Stimulated activated CD8-positive, alpha-beta memory T cell treated with anti-CD3 and anti-CD28 coated beads, Interleukin-15, amount 100 ng/mL, for 1 hour (primary cell): ENCODE results near the gene BMF.

Experiments
- DNase-seq: peaks from one replicate; pipeline ENCODE4 v3.0.0-alpha.2; 2020; ENCODE audit warnings: low read depth

Gene BMF

GRCh38 chr15:40048211-40048792, 60.4 kb downstream of the BMF start:
- DNase-seq, result no peak

GRCh38 chr15:40047415-40048210, 61.1 kb downstream of the BMF start:
- DNase-seq, result no peak

- DNase-seq, result no peak
Measured at GRCh38 chr15:40046721-40047414, 61.8 kb downstream of the BMF start.

DNA sequence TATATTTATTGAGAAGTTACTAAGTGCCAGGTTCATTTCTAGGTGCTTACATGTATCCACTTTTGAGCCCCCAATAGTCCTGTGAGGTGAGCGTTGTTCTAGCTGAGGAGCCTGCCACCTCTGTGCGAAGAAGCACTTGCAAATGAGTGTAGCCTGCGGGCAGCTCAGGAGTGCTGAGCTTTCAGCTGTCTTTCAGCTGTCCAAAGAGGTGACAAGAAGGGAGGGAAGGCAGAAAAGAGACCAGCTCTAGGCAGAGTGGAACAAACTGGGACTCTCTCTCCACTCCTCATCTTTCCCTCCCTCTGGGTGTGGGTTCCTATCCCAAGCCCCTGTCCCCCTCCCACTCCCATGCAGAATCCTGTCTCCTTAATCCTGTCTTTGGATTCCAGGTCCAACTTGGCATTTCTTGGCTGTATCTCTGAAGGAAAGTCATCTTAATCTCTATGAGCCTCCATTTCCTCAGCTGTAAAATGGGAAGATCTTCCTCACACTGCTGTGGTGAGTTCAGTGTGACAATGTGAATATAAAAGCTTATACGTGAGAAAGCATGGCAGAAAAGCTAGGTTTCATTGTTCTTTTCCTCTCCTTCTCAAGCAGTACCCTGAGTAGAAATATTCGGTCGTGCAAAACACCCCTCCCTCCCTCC, 63.0 kb downstream of the BMF start:
- DNase-seq, result no peak

GRCh38 chr15:40044717-40045571, 63.7 kb downstream of the BMF start:
- peak; percentile 57 for DNase-seq

GRCh38 chr15:40043927-40044716, 64.6 kb downstream of the BMF start:
- DNase-seq, result no peak

DNA sequence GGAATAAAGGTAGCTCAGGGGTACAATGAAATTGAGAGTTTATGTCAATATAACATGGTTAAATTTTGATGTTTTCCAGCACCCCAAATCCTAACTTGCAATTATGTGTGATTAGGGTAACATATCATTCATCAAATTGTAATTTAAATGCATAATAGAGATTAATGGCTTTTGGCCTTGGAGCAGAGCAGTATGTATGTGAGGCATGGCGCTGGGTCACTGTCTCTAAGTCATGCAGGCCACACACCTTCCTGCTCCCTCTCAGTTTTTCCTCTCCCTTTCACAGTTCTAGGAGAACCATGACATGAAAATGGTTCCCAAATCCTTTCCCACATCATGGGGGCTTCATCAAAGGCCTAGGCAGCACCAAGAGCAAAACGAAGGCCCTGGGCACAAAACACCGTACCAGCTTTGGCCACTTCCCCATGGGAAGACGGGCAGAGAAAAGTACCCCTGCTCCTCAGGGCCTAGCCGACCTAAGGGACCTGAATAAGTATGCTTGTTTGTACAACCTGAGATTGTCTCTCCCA, 65.8 kb downstream of the BMF start:
- no peak for DNase-seq

DNA sequence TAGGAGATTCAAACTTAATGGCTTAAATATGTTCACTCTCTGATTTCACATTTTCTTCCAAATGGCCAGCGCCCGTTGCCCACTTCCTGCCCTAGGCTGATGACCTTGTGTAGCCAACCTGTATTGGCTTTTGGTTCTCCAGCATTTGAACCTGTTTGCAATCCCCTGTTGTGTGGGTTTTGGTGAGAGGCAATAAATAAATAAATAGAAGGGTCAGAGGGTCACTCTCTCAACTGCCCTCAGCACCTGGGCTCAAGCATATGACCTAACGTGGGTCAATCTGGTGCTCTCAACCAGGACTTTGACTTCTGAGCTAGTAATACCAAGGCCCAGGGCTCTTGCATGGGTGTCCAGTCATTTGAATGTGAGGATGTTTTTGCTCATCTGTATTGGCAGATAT, 67.9 kb downstream of the BMF start:
- no peak for DNase-seq

DNA sequence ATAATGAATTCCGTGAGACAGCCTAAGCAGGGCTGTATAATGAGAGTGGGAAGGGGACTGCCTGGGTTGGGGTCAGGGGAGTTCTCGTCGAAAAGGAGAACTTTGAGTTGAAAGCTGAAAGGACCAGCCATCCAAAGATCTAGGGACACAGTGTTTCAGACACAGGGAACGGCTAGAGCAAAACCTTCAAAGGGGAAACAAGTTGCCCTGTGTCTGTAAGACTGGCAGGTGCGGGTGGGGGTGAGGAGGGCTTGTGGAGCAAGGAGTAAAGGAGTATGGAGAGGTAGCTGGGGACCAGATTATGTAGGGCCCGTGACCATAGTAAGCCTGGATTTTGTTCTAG, 68.4 kb downstream of the BMF start:
- no peak for DNase-seq

- peak; percentile 88 for DNase-seq
Measured at GRCh38 chr15:40038638-40039543, 69.8 kb downstream of the BMF start, which contains the start of gene SRP14. Gene SRP14 (minus strand): TSS chr15:40039181. CDS start chr15:40039116, 65 bp downstream.

DNA sequence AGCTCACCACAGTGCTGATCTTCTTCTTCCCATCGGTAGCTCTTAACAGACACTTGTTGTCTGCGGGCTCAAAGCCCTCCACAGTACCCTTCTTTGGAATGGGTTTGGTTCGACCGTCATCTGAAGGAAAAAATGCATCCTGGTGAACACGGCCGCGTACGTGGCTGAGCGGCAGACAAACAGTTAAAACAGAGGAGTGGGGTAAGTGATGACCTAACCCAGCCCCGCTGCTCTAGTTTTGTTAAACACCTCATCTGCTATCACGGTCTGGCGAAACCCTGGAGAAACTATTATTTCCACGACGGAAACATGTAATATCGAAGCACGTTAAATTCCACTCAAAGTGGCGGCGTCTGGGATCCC, 70.4 kb downstream of the BMF start:
- DNase-seq, result no peak
